ACC112 (cell line): ENCODE data around the gene ZNF639.
A peak's percentile ranks its signal among the peaks of the same experiment; 100 is the strongest.

Experiments used
- H2AFZ ChIP-seq: fragments of 200-600 bp; sonication (generic); one replicate; pipeline ENCODE4 v1.6.0; 2017; ENCODE audit warnings: antibody characterized with exemption, low read length; ENCODE audit not compliant: unreplicated experiment
- H3K27ac ChIP-seq: fragments of 200-600 bp; sonication (generic); 2 replicates; pipeline ENCODE4 v1.5.1; 2014; ENCODE audit warnings: low read depth, mild to moderate bottlenecking, antibody characterized with exemption, low read length, moderate library complexity
- H3K27me3 ChIP-seq: fragments of 200-600 bp; sonication (generic); 2 replicates; pipeline ENCODE4 v1.6.1; 2014; ENCODE audit warnings: mild to moderate bottlenecking, antibody characterized with exemption, low read length, moderate library complexity, mixed read lengths; ENCODE audit not compliant: insufficient read depth
- H3K36me3 ChIP-seq: fragments of 200-600 bp; sonication (generic); 2 replicates; pipeline ENCODE4 v1.6.1; 2016; ENCODE audit warnings: mild to moderate bottlenecking, antibody characterized with exemption, low read length, moderate library complexity, mixed read lengths; ENCODE audit not compliant: insufficient read depth
- H3K4me1 ChIP-seq: fragments of 200-600 bp; sonication (generic); one replicate; pipeline ENCODE4 v1.6.1; 2016; ENCODE audit warnings: low read length, mixed read lengths; ENCODE audit not compliant: insufficient read depth, unreplicated experiment, control insufficient read depth
- H3K4me3 ChIP-seq: fragments of 200-600 bp; sonication (generic); 2 replicates; pipeline ENCODE4 v1.5.1; 2014; ENCODE audit warnings: mild to moderate bottlenecking, low read depth, low read length
- H3K79me2 ChIP-seq: fragments of 200-600 bp; sonication (generic); one replicate; pipeline ENCODE4 v1.6.0; 2016; ENCODE audit warnings: low read length; ENCODE audit not compliant: control insufficient read depth, unreplicated experiment, insufficient read depth

ZNF639 gene

GRCh38 chr3:179309225-179310078 lies 13.4 kb upstream of the ZNF639 start:
- Histone ChIP-seq H3K27ac (no peak overlapping the region), H2AFZ (no peak overlapping the region), H3K4me1 (peaks cover 14% of the 10 kb centered on the region), H3K27me3 (no peaks in the 10 kb centered on the region), H3K36me3 (no peaks in the 10 kb centered on the region), H3K79me2 (no peaks in the 10 kb centered on the region), H3K4me3 (no peak overlapping the region)

- Histone ChIP-seq H2AFZ (no peak overlapping the region), H3K27ac (no peak overlapping the region), H3K4me1 (peaks cover 3% of the 10 kb centered on the region), H3K27me3 (no peaks in the 10 kb centered on the region), H3K4me3 (no peak overlapping the region), H3K36me3 (no peaks in the 10 kb centered on the region), H3K79me2 (peaks cover 16% of the 10 kb centered on the region)
These were observed 4.0 kb upstream of the ZNF639 start for GRCh38 chr3:179318876-179319275.

DNA sequence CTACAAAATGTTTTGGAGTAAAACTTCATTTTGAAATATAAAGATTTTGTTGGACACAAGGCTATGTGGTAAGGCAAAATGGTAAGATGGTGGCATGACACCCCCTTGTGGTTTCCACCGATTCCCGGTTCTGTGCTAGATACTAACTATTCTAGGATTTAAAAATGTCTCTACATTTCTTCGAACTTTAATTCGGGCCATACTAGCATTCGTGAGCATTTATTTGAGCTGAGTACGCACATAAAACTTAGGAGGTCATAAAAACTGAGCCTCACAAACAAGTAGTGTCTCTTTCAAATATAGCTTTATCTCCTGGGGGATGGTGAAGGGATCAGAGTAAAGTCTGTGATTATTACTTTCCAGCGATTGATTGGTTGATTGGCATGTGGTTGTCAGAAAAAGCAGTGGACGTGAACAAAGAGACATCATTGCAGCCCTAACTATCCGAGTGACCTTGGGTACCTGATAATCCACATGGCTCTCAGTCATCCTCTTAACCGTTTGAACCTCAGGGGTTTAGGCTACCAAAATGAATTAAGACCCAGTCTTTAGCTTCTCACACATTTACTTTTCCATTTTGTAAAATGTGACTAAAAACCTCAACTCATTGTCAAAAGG lies 1.1 kb upstream of the ZNF639 start:
- Histone ChIP-seq H3K27ac (peak overlapping the region; percentile 87), H3K36me3 (no peaks in the 10 kb centered on the region), H3K4me3 (peak overlapping the region; percentile 82), H2AFZ (peak overlapping the region; percentile 96), H3K27me3 (no peaks in the 10 kb centered on the region), H3K79me2 (peaks cover 42% of the 10 kb centered on the region), H3K4me1 (peaks cover 4% of the 10 kb centered on the region)

DNA sequence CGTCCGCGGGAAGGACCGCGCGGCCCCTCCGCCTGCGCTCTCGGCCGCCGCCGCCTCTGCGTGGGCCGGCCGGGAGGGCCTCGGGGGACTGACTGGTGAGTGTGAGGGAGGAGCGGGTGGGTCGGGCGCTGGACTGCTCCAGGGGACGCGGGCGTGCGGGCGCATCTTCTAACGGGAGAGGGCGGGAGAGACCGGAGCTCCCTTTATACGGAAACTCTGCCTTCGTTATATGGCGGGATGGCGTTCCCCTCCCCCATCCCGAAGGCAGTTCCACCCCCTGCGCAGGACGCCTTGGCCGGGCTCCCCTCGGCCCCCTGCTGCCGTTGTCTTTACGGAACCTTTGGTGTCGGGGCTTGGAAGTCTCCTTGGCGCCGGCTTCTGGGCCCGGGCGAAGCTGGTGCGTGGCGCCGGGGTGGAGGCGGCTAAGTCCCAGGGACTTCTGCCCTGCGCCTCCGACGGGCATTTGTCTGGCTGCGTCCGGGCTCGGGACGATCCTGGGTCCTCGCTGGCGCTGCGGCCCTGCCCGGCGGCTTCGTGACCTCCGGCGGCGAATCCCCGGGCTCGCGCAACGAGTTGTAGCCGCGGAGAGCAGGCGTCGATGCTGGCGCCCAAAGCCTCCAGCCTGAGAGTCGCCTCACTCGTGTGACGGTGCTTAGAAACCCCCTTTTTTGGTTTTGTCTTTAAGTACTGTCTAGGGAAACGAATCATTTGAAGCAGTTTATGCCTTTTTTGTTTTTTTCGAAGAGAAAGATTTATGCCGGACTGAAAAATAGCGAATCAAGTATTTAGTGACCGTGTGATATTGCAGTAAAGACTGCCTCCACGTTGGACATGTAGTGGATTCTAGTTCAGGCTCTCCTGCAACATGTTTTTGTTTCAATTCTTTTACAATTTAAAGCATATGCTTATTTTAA lies 623 bp downstream of the ZNF639 start:
- Histone ChIP-seq H3K79me2 (peaks cover 58% of the 10 kb centered on the region), H2AFZ (peak overlapping the region; percentile 96), H3K27me3 (no peaks in the 10 kb centered on the region), H3K4me1 (peaks cover 4% of the 10 kb centered on the region), H3K27ac (peak overlapping the region; percentile 87), H3K4me3 (peak overlapping the region; percentile 82), H3K36me3 (peaks cover 12% of the 10 kb centered on the region)

DNA sequence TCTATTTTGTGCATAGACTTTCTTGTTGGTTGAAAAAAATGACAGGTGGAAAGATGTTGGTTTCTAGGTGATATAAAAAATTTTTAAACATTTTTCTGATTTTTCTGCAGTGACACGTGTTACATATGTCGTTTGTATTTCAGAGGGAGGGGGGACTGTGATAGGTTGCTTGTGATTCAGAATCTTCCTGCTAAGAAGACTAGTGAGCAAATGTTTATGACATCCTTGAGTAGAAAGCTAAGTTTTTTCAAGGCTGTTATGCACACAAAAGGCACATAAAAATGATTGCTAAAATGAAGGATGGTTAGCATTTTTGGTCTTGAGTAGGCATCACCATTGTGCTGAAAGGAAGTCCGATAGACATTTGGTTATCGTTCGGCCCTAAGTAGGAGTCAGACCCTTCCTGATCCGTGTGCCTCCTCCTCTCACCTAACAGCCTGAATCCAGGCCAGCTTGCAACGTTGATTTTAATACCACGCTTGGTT lies 1.5 kb downstream of the ZNF639 start:
- peak overlapping the region; percentile 87 for H3K27ac ChIP-seq
- peaks cover 21% of the 10 kb centered on the region for H3K36me3 ChIP-seq
- peaks cover 64% of the 10 kb centered on the region for H3K79me2 ChIP-seq
- H3K4me1 ChIP-seq, result peaks cover 4% of the 10 kb centered on the region
- H3K27me3 ChIP-seq, result no peaks in the 10 kb centered on the region
- H3K4me3 ChIP-seq, result peak overlapping the region; percentile 82
- peak overlapping the region; percentile 27 for H2AFZ ChIP-seq

GRCh38 chr3:179330438-179330837 lies 7.6 kb downstream of the ZNF639 start:
- no peaks in the 10 kb centered on the region for H3K4me1 ChIP-seq
- H2AFZ ChIP-seq, result no peak overlapping the region
- peaks cover 74% of the 10 kb centered on the region for H3K36me3 ChIP-seq
- no peaks in the 10 kb centered on the region for H3K27me3 ChIP-seq
- H3K4me3 ChIP-seq, result no peak overlapping the region
- no peak overlapping the region for H3K27ac ChIP-seq
- H3K79me2 ChIP-seq, result peaks cover 54% of the 10 kb centered on the region

DNA sequence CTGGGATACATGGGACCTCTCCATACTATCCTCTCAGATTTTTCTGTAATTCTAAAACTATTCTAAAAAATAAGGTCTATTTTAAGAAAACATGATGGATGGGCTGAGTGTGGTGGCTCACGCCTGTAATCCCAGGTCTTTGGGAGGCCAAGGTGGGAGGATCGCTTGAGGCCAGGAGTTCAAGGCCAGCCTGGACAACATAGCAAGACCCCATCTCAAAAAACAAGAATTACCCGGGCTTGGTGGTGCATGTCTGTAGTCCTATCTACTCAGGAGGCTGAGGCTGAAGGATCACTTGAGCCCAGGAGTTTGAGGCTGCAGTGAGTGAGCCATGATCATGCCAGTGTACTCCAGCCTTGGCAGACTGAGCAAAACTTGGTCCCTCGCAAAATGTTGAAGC lies 9.4 kb downstream of the ZNF639 start:
- Histone ChIP-seq H3K27me3 (no peaks in the 10 kb centered on the region), H3K36me3 (peaks cover 81% of the 10 kb centered on the region), H3K79me2 (peaks cover 40% of the 10 kb centered on the region)

GRCh38 chr3:179333084-179333483 lies 10.3 kb downstream of the ZNF639 start:
- Histone ChIP-seq H3K4me1 (no peaks in the 10 kb centered on the region), H3K27me3 (no peaks in the 10 kb centered on the region), H3K36me3 (peaks cover 75% of the 10 kb centered on the region), H3K27ac (no peak overlapping the region), H2AFZ (no peak overlapping the region), H3K79me2 (peaks cover 32% of the 10 kb centered on the region), H3K4me3 (no peak overlapping the region)

More for the DNA sequence above, 9.4 kb downstream of the ZNF639 start:
- H3K27ac ChIP-seq, result no peak overlapping the region
- no peak overlapping the region for H2AFZ ChIP-seq
- no peak overlapping the region for H3K4me3 ChIP-seq
- H3K4me1 ChIP-seq, result no peaks in the 10 kb centered on the region

DNA sequence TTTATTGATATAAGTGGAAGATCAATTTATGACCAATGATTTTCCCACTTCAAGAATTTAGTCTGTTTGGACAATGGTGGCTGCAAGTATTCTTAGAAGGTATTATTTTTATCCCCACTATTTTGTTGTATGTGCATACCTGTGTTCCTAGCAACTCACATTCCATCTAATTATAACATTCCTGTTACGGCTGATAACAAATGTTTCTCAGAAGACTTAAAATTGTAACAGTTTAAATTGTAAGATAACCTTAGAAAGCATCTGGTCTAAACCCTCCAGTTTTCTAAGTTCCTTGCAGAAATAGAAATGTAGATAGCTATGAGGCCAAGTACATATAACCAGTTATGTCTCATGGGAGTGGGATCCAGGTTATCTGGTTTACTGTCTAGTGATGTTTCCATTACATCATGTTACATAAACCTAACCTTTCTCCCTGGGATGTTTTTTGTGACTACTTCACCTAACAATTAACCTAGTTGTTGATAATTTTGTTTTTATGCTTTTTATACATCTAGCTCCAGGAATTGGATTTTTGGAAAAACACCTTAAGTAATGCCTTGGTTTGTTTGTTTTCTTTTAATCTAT lies 13.6 kb downstream of the ZNF639 start:
- Histone ChIP-seq H3K36me3 (peaks cover 46% of the 10 kb centered on the region), H3K79me2 (peaks cover 9% of the 10 kb centered on the region), H3K27me3 (no peaks in the 10 kb centered on the region), H3K27ac (no peak overlapping the region), H3K4me1 (no peaks in the 10 kb centered on the region), H2AFZ (no peak overlapping the region), H3K4me3 (no peak overlapping the region)
